ENCODE results near the gene ETV6. TPM values are rescaled to one million over a fixed set of nuclear protein-coding genes. Genes with fewer than 3 reads are reported as not detected.

Gene ETV6
- total and polyA plus RNA-seq, 9 of the 15 experiments (the other 6 are each of a cell fraction or from before 2014, with no cell fraction given) = 0.81 to 12.7 (median 4.1) TPM

DNA sequence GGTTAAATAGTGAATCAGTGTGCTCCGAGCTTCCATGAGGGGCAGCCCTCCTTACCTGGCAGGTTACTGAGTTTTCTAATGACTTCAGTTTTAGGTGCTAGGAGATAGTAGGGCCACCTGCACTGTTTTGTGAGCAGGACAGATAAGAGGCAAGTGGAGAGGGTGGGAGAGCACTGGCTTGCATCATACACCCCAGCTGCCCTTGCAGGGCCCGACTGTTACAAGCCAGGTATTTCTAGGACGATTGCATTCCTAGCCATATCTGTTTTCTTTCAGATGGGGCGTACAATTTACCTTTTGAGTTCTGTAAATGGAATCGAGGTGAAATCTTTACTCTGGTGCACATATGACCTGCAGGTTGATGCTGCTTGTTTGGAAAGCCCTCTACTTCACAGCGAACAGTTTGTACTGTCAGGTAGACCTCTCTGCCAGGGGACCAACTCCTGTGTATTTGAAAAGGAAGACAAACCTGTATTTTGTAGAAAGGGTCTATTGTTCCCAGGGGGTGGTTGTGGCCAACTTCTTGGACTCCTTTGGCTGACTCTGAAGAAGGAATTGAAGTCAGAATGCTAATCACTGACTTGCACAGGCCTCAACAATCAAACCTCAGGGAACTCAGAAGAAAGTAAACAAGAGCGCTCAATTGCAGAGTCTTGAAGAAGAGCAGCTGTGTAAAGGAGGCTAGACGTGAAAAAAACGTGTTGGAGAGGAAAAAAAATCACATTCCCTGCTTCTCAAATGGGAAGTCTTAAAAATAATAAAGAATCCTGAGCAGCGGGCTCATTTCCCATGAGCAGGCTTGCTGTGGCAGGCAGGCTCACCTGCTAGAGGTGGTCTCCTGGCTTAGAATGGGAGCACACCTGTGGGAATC lies 57.3 kb downstream of the ETV6 start (continued):
- TF ChIP-seq, protein P1, sequence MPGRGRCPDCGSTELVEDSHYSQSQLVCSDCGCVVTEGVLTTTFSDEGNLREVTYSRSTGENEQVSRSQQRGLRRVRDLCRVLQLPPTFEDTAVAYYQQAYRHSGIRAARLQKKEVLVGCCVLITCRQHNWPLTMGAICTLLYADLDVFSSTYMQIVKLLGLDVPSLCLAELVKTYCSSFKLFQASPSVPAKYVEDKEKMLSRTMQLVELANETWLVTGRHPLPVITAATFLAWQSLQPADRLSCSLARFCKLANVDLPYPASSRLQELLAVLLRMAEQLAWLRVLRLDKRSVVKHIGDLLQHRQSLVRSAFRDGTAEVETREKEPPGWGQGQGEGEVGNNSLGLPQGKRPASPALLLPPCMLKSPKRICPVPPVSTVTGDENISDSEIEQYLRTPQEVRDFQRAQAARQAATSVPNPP (IDR thresholded peaks at IDR 0.05; ENCODE audit: borderline replicate concordance, insufficient read depth, insufficient read length) = no peak
- TF ChIP-seq FOXK1 (CRISPR knock-in tag; IDR thresholded peaks at IDR 0.05; ENCODE audit: borderline replicate concordance) (no peak), PURB (CRISPR knock-in tag; IDR thresholded peaks at IDR 0.05; ENCODE audit: low read depth) (no peak), ZNF57 (CRISPR knock-in tag; IDR thresholded peaks at IDR 0.05) (no peak)

DNA sequence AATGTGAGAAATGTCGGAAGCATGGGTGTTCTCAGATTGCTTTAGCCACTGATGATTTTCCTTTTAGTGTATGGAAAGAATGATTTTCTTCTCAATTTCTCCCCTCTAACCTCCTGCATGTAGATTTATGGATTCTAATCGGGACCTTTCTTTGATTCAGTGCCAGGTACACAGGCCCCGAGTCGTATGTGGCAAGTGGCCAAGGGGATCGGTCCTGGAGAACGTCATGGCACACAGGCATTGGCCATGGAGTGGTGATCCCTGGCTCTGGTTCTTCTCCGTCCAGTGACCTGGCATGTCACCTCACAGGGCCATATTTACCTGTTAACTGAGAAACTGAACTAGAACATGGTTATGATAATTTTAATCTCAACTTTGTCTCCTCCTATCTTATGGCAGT lies 58.1 kb downstream of the ETV6 start:
- intact Hi-C loops (cut with micrococcal nuclease) = no loop called here
- no peak overlapping the region for H3K4me3 ChIP-seq
- WGBS (ENCODE audit: insufficient coverage, low coverage, missing lambda C conversion rate) = 75% methylated on average over 7 of the region's 7 CpGs
- no peaks in the 10 kb centered on the region for H3K79me2 ChIP-seq (ENCODE audit: control insufficient read depth, insufficient read depth, low read length)
- H3K9me1 ChIP-seq (ENCODE audit: control insufficient read depth, insufficient read depth, low read length) = no peaks in the 10 kb centered on the region
- H3K27me3 ChIP-seq (ENCODE audit: control insufficient read depth in 2 of 2, insufficient read depth in 2 of 2, low read length in 2 of 2) = no peaks in the 10 kb centered on the region
- DNase-seq (ENCODE audit: extremely low read depth in 1 of 4, low spot score in 3 of 4) (no peak), FAIRE-seq (no peak), ATAC-seq (no peak)
- H4K20me1 ChIP-seq (replicated peaks; ENCODE audit: control insufficient read depth, insufficient read depth, low read length) = no peaks in the 10 kb centered on the region
- BruUV-seq (replicated peaks) = no TSS peak
- no peak overlapping the region for H3K27ac ChIP-seq (ENCODE audit: extremely low read depth, low read depth, low read length)
- H3K9me3 ChIP-seq (replicated peaks; ENCODE audit: control insufficient read depth, insufficient read depth, low read depth, low read length) = no peaks in the 10 kb centered on the region
- no peak overlapping the region for H3K4me2 ChIP-seq (ENCODE audit: insufficient read depth, low read length)
- POLR2A ChIA-PET = no interaction called here
- in situ Hi-C loops (cut with MboI) = no loop called here
- H2AFZ ChIP-seq (ENCODE audit: low read depth, low read length) = no peak overlapping the region
- H3K4me1 ChIP-seq (replicated peaks in 1 of 2; ENCODE audit: control insufficient read depth in 2 of 2, insufficient read depth in 2 of 2, low read length in 2 of 2) = peaks cover 0 to 11% of the 10 kb centered on the region in 2 experiments; a peak in 3 of 5 replicates
- H3K36me3 ChIP-seq (ENCODE audit: control insufficient read depth, insufficient read depth, low read length) = no peaks in the 10 kb centered on the region
- CTCF ChIA-PET (ENCODE audit: low intra/inter-chr PET ratio) = no interaction called here
- no peak for TF ChIP-seq HIVEP1 (CRISPR knock-in tag; IDR thresholded peaks at IDR 0.05)
- TF ChIP-seq, protein P2, sequence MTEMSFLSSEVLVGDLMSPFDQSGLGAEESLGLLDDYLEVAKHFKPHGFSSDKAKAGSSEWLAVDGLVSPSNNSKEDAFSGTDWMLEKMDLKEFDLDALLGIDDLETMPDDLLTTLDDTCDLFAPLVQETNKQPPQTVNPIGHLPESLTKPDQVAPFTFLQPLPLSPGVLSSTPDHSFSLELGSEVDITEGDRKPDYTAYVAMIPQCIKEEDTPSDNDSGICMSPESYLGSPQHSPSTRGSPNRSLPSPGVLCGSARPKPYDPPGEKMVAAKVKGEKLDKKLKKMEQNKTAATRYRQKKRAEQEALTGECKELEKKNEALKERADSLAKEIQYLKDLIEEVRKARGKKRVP (CRISPR knock-in tag; IDR thresholded peaks at IDR 0.05) = no peak
- no peak for TF ChIP-seq ZNF146 (CRISPR knock-in tag; IDR thresholded peaks at IDR 0.05; ENCODE audit: unreplicated experiment)
- TF ChIP-seq, protein P3, sequence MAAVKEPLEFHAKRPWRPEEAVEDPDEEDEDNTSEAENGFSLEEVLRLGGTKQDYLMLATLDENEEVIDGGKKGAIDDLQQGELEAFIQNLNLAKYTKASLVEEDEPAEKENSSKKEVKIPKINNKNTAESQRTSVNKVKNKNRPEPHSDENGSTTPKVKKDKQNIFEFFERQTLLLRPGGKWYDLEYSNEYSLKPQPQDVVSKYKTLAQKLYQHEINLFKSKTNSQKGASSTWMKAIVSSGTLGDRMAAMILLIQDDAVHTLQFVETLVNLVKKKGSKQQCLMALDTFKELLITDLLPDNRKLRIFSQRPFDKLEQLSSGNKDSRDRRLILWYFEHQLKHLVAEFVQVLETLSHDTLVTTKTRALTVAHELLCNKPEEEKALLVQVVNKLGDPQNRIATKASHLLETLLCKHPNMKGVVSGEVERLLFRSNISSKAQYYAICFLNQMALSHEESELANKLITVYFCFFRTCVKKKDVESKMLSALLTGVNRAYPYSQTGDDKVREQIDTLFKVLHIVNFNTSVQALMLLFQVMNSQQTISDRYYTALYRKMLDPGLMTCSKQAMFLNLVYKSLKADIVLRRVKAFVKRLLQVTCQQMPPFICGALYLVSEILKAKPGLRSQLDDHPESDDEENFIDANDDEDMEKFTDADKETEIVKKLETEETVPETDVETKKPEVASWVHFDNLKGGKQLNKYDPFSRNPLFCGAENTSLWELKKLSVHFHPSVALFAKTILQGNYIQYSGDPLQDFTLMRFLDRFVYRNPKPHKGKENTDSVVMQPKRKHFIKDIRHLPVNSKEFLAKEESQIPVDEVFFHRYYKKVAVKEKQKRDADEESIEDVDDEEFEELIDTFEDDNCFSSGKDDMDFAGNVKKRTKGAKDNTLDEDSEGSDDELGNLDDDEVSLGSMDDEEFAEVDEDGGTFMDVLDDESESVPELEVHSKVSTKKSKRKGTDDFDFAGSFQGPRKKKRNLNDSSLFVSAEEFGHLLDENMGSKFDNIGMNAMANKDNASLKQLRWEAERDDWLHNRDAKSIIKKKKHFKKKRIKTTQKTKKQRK (IDR thresholded peaks at IDR 0.05; ENCODE audit: borderline replicate concordance, low read depth, low read length) = no peak
- TF ChIP-seq SNRNP70 (optimal IDR thresholded peaks at IDR 0.05; ENCODE audit: low read depth, low read length) = no peak
- TF ChIP-seq HDAC3 (IDR thresholded peaks at IDR 0.05; ENCODE audit: borderline replicate concordance, partially characterized antibody) = no peak
- no peak for TF ChIP-seq HDAC1 (IDR thresholded peaks at IDR 0.05)
- no peak for TF ChIP-seq TAF1 (IDR thresholded peaks at IDR 0.05; ENCODE audit: control insufficient read depth, extremely low read depth, insufficient read depth, low read length, severe bottlenecking)
- TF ChIP-seq DMBX1 (CRISPR knock-in tag; IDR thresholded peaks at IDR 0.05; ENCODE audit: borderline replicate concordance) = no peak
- TF ChIP-seq RB1 (IDR thresholded peaks at IDR 0.05; ENCODE audit: low read depth) = no peak
- TF ChIP-seq ILF3 (IDR thresholded peaks at IDR 0.05; ENCODE audit: borderline replicate concordance) = no peak
- no peak overlapping the region for H3K9ac ChIP-seq (ENCODE audit: insufficient read depth in 1 of 2, low read depth in 2 of 2, low read length in 2 of 2)
